Esophagus muscularis mucosa (tissue), 4 donors: ENCODE measurements around the gene ATPAF2. TPM values are rescaled to one million over a fixed set of nuclear protein-coding genes. Genes with fewer than 3 reads are reported as not detected.

Source experiments
- DNase-seq: peaks from one replicate; pipeline ENCODE4 v3.0.0-alpha.2; 2017; ENCODE audit errors: extremely low spot score
- H3K27ac ChIP-seq, 4 donors: fragments of 200-600 bp; sonication (generic); replicated peaks in 1 of 4; 1 replicate in 3 of 4; 2 replicates in 1 of 4; pipeline ENCODE4 v1.5.1; 2016 to 2019; ENCODE audit warnings: mild to moderate bottlenecking in 1 of 4
- H3K27me3 ChIP-seq, 4 donors: fragments of 200-600 bp; sonication (generic); one replicate each; pipeline versions ENCODE4 v1.5.1 to v1.6.0; 2016 to 2019
- H3K36me3 ChIP-seq, 4 donors: fragments of 200-600 bp; sonication (generic); one replicate each; pipeline ENCODE4 v1.5.1; 2016 to 2019
- H3K4me1 ChIP-seq, 4 donors: fragments of 200-600 bp; sonication (generic); one replicate each; pipeline ENCODE4 v1.5.1; 2016 to 2019
- H3K4me3 ChIP-seq, 4 donors: fragments of 200-600 bp; sonication (generic); 1 replicate in 2 of 4; 2 replicates in 2 of 4; pipeline ENCODE4 v1.5.1; 2016 to 2019; ENCODE audit warnings: mild to moderate bottlenecking in 4 of 4, moderate library complexity in 1 of 4
- H3K9me3 ChIP-seq, 4 donors: fragments of 200-600 bp; sonication (generic); 1 replicate in 3 of 4; 2 replicates in 1 of 4; pipeline ENCODE4 v1.5.1; 2016 to 2019
- CTCF ChIP-seq, 3 experiments: fragments of 200-600 bp in 2 of 3; fragments of 450-650 bp in 1 of 3; sonication (generic) in 2 of 3; IDR thresholded peaks; one replicate each; pipeline ENCODE4 v1.5.1; 2017 to 2019; ENCODE audit warnings: antibody characterized with exemption in 3 of 3, mild to moderate bottlenecking in 2 of 3, moderate library complexity in 1 of 3
- EP300 ChIP-seq: sonication (generic); formaldehyde crosslinking; IDR thresholded peaks from one replicate; pipeline ENCODE4 v1.6.1; 2017; ENCODE audit warnings: antibody characterized with exemption
- POLR2A ChIP-seq: fragments of 450-650 bp; IDR thresholded peaks from one replicate; pipeline ENCODE4 v1.6.1; 2017; ENCODE audit warnings: antibody characterized with exemption, moderate library complexity, mild to moderate bottlenecking, low read depth
- POLR2AphosphoS5 ChIP-seq, 2 donors: sonication (generic); formaldehyde crosslinking; IDR thresholded peaks; one replicate each; pipeline ENCODE4 v1.6.1; 2017; ENCODE audit warnings: antibody characterized with exemption in 2 of 2
- WGBS: methylation state at CpG from one replicate; pipeline ENCODE4 v1.1.5; 2018; 5-methylcytosine and 5-hydroxymethylcytosine counted together
- intact Hi-C: fragments of 100-400 bp; cut with DNase I; formaldehyde crosslinking; loops from one replicate; pipeline ENCODE4 v1.15.1; 2023
- total RNA-seq, 4 donors: library from RNA; depleted of rRNA; stranded (reverse); fragments of >200 nt; gene quantifications; one replicate each; pipeline versions ENCODE4 v1.1.0 to v1.2.1, GENCODE V29; 2016

Gene ATPAF2
- total RNA-seq, 4 donors from 2014 or later: 10.4 to 26.1 (median 12.3) TPM

- TF ChIP-seq EP300 (no peak), POLR2A (no peak), POLR2AphosphoS5 (IDR thresholded peaks at IDR 0.05) (no peak), CTCF (IDR thresholded peaks at IDR 0.05) (no peak)
- no peak overlapping the region for H3K4me3 ChIP-seq
- H3K36me3 ChIP-seq: peaks cover 0 to 13% (median 2%) of the 10 kb centered on the region in 4 donors
- H3K4me1 ChIP-seq: peaks cover 0 to 22% (median 10%) of the 10 kb centered on the region in 4 donors
- intact Hi-C loops: loop anchor here (5.0 to 10.0 kb wide), 5 partner anchors 55 to 350 kb away; partner anchors contain the start of gene RAI1
- 38% methylated on average over 2 of the region's 2 CpGs for WGBS
- DNase-seq: no peak
- H3K9me3 ChIP-seq: no peaks in the 10 kb centered on the region
- no peaks in the 10 kb centered on the region for H3K27me3 ChIP-seq
- no peak overlapping the region for H3K27ac ChIP-seq
Measured at GRCh38 chr17:18031955-18032354, 7.0 kb downstream of the ATPAF2 start.

GRCh38 chr17:18028952-18029540 is 9.9 kb downstream of the ATPAF2 start:
- no peak overlapping the region for H3K27ac ChIP-seq
- intact Hi-C loops: no loop called here

GRCh38 chr17:18028114-18028951 is 10.6 kb downstream of the ATPAF2 start:
- WGBS: 83% methylated on average over 11 of the region's 11 CpGs
- Histone ChIP-seq H3K9me3 (no peaks in the 10 kb centered on the region), H3K4me3 (no peak overlapping the region), H3K27me3 (no peaks in the 10 kb centered on the region), H3K4me1 (peaks cover 0 to 22% (median 3%) of the 10 kb centered on the region in 4 donors), H3K36me3 (peaks cover 0 to 46% (median 11%) of the 10 kb centered on the region in 4 donors), H3K27ac (no peak overlapping the region)
- TF ChIP-seq EP300: no peak
- TF ChIP-seq POLR2AphosphoS5 (IDR thresholded peaks at IDR 0.05): no peak
- no peak for TF ChIP-seq CTCF (IDR thresholded peaks at IDR 0.05)
- TF ChIP-seq POLR2A: no peak
- no peak for DNase-seq
- intact Hi-C loops: no loop called here

More at GRCh38 chr17:18028952-18029540, 9.9 kb downstream of the ATPAF2 start:
- DNase-seq: no peak
- TF ChIP-seq POLR2A (no peak), CTCF (IDR thresholded peaks at IDR 0.05) (no peak), EP300 (no peak), POLR2AphosphoS5 (IDR thresholded peaks at IDR 0.05) (no peak)
- H3K4me3 ChIP-seq: no peak overlapping the region
- H3K4me1 ChIP-seq: peaks cover 0 to 22% (median 3%) of the 10 kb centered on the region in 4 donors
- 83% methylated on average over 8 of the region's 8 CpGs for WGBS
- no peaks in the 10 kb centered on the region for H3K9me3 ChIP-seq
- H3K36me3 ChIP-seq: peaks cover 0 to 39% (median 10%) of the 10 kb centered on the region in 4 donors
- H3K27me3 ChIP-seq: no peaks in the 10 kb centered on the region

GRCh38 chr17:18027280-18027679 is 11.7 kb downstream of the ATPAF2 start:
- intact Hi-C loops: no loop called here
- no peaks in the 10 kb centered on the region for H3K27me3 ChIP-seq
- H3K27ac ChIP-seq: no peak overlapping the region
- H3K36me3 ChIP-seq: peaks cover 0 to 46% (median 11%) of the 10 kb centered on the region in 4 donors
- no peak for TF ChIP-seq CTCF (IDR thresholded peaks at IDR 0.05)
- no peak for TF ChIP-seq EP300
- peaks cover 0 to 14% (median 0%) of the 10 kb centered on the region in 4 donors for H3K4me1 ChIP-seq
- WGBS: 79% methylated on average over 5 of the region's 6 CpGs
- no peak for DNase-seq
- H3K9me3 ChIP-seq: no peaks in the 10 kb centered on the region
- H3K4me3 ChIP-seq: no peak overlapping the region
